SK-N-SH treated with all-trans-retinoic acid at 6 μM for 48 hours (cell line): Measurements from ENCODE around the gene CACNA1A.

ENCODE experiments used
- ARNTL ChIP-seq: fragments of 450-650 bp; formaldehyde crosslinking; IDR thresholded peaks from 2 replicates; pipeline ENCODE4 v1.5.0; 2020; ENCODE audit warnings: low read depth, mild to moderate bottlenecking, moderate library complexity, borderline replicate concordance
- POU6F1 ChIP-seq: fragments of 250-450 bp; sonication (Bioruptor Pico); IDR thresholded peaks from 2 replicates; pipeline ENCODE4 v1.8.0; 2021; ENCODE audit warnings: low read depth, mild to moderate bottlenecking, moderate library complexity, borderline replicate concordance
- PPARA ChIP-seq: fragments of 250-450 bp; sonication (Bioruptor Pico); IDR thresholded peaks from 2 replicates; pipeline ENCODE4 v1.5.0; 2020; ENCODE audit warnings: mild to moderate bottlenecking, borderline replicate concordance
- ZFP3 ChIP-seq: fragments of 250-450 bp; sonication (Bioruptor Pico); IDR thresholded peaks from 2 replicates; pipeline ENCODE4 v1.5.0; 2020; ENCODE audit warnings: mild to moderate bottlenecking, moderate library complexity

- TF ChIP-seq ZFP3 (CRISPR knock-in tag) (no peak), PPARA (CRISPR knock-in tag) (no peak), POU6F1 (CRISPR knock-in tag) (no peak), ARNTL (CRISPR knock-in tag) (no peak)
Measured at GRCh38 chr19:13363245-13363644, 143.0 kb downstream of the CACNA1A start.
